ENCODE data around the gene CNTNAP2.

DNA sequence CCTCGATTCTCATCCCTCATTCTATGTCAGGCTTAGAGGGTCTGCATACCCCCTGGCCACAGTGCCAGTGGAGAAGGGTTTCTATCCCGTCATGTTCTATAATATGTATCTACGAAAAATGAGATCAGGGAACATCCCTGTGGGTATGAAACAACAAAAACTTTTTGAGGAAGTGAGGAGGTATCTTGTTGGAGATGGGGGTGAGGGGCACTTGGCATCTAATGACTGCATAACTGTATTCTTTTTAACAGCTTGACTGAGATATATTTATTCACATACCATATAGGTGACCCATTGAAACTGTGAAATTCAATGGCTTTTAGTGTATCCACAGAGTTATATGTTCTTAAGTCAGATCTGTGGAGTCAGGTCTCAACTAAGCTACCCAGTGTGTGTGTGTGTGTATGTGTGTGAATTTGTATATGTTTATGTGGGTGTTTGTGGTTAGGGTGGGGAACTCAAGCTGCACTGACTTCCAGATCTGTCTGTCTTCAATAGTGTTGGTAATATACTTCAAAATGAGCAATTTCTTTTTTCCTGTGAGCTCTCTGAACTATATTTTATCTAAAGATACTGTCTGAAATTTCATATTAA lies 528.9 kb downstream of the CNTNAP2 start:
- TF ChIP-seq EZH2 (IDR thresholded peaks at IDR 0.05) (no peak), POLR2AphosphoS5 (IDR thresholded peaks at IDR 0.05; ENCODE audit: borderline replicate concordance, low read depth, low read length) (no peak)
